Measurements from ENCODE around the gene ATP5PO.

DNA sequence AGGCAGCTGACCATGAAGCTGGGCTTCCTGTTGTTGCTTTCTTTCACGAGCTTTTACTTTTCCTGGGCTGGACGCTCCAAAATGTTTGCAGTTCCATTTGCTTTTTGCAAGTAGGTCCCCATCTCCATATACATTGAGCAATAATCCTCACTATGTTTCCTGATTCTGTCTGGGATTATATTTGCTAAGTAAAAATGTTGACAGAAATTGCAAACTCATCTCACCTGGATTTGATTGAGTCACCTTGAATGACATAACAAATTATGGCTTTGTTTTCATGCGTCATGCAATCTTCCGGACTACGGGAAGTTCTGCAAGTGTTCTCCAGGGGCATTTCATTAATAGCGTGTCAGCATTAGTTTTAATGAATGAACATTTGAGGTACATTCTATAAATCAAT lies 18.9 kb downstream of the ATP5PO start:
- TF ChIP-seq SIN3A (IDR thresholded peaks at IDR 0.05; ENCODE audit: borderline replicate concordance, low read depth, low read length): no peak
- TF ChIP-seq, protein P1, sequence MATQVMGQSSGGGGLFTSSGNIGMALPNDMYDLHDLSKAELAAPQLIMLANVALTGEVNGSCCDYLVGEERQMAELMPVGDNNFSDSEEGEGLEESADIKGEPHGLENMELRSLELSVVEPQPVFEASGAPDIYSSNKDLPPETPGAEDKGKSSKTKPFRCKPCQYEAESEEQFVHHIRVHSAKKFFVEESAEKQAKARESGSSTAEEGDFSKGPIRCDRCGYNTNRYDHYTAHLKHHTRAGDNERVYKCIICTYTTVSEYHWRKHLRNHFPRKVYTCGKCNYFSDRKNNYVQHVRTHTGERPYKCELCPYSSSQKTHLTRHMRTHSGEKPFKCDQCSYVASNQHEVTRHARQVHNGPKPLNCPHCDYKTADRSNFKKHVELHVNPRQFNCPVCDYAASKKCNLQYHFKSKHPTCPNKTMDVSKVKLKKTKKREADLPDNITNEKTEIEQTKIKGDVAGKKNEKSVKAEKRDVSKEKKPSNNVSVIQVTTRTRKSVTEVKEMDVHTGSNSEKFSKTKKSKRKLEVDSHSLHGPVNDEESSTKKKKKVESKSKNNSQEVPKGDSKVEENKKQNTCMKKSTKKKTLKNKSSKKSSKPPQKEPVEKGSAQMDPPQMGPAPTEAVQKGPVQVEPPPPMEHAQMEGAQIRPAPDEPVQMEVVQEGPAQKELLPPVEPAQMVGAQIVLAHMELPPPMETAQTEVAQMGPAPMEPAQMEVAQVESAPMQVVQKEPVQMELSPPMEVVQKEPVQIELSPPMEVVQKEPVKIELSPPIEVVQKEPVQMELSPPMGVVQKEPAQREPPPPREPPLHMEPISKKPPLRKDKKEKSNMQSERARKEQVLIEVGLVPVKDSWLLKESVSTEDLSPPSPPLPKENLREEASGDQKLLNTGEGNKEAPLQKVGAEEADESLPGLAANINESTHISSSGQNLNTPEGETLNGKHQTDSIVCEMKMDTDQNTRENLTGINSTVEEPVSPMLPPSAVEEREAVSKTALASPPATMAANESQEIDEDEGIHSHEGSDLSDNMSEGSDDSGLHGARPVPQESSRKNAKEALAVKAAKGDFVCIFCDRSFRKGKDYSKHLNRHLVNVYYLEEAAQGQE (IDR thresholded peaks at IDR 0.05; ENCODE audit: low read depth, low read length): no peak
- TF ChIP-seq, protein P2, sequence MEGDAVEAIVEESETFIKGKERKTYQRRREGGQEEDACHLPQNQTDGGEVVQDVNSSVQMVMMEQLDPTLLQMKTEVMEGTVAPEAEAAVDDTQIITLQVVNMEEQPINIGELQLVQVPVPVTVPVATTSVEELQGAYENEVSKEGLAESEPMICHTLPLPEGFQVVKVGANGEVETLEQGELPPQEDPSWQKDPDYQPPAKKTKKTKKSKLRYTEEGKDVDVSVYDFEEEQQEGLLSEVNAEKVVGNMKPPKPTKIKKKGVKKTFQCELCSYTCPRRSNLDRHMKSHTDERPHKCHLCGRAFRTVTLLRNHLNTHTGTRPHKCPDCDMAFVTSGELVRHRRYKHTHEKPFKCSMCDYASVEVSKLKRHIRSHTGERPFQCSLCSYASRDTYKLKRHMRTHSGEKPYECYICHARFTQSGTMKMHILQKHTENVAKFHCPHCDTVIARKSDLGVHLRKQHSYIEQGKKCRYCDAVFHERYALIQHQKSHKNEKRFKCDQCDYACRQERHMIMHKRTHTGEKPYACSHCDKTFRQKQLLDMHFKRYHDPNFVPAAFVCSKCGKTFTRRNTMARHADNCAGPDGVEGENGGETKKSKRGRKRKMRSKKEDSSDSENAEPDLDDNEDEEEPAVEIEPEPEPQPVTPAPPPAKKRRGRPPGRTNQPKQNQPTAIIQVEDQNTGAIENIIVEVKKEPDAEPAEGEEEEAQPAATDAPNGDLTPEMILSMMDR (IDR thresholded peaks at IDR 0.05): no peak
- TF ChIP-seq NFIC (IDR thresholded peaks at IDR 0.05; ENCODE audit: borderline replicate concordance): no peak
- TF ChIP-seq, protein P3, sequence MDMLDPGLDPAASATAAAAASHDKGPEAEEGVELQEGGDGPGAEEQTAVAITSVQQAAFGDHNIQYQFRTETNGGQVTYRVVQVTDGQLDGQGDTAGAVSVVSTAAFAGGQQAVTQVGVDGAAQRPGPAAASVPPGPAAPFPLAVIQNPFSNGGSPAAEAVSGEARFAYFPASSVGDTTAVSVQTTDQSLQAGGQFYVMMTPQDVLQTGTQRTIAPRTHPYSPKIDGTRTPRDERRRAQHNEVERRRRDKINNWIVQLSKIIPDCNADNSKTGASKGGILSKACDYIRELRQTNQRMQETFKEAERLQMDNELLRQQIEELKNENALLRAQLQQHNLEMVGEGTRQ (IDR thresholded peaks at IDR 0.05; ENCODE audit: borderline replicate concordance, low read depth, low read length): no peak
- TF ChIP-seq RXRA (IDR thresholded peaks at IDR 0.05; ENCODE audit: borderline replicate concordance, low read depth): no peak
- TF ChIP-seq YY1 (IDR thresholded peaks at IDR 0.05; ENCODE audit: low read depth): no peak
- no peak for TF ChIP-seq POLR2AphosphoS5 (IDR thresholded peaks at IDR 0.05; ENCODE audit: low read depth, low read length)
- no peak for TF ChIP-seq FOXJ3 (CRISPR knock-in tag; IDR thresholded peaks at IDR 0.05)
- no peak for TF ChIP-seq FOXM1 (IDR thresholded peaks at IDR 0.05; ENCODE audit: low read depth)

All from SK-N-SH (cell line).